A673 (cell line): ENCODE measurements around the gene SMYD3. TPM values are rescaled to one million over a fixed set of nuclear protein-coding genes. Genes with fewer than 3 reads are reported as not detected.

ENCODE experiments used
- BruUV-seq: library from RNA; stranded (reverse); fragments of 400-500 nt; replicated peaks from 2 replicates; lab custom pipeline; 2021; lab: Mats Ljungman, UMichigan
- CTCF ChIA-PET: fragments of 300-600 bp; sonication (Branson Sonifier 250); formaldehyde crosslinking; loops from one replicate; lab custom pipeline; 2022; ENCODE audit warnings: antibody characterized with exemption; lab: Charles Lee
- POLR2A ChIA-PET: fragments of 300-600 bp; sonication (Branson Sonifier 250); formaldehyde crosslinking; loops from one replicate; lab custom pipeline; 2022; ENCODE audit warnings: antibody characterized with exemption; ENCODE audit not compliant: low non-redundant PET; lab: Charles Lee
- DNase-seq: peaks from one replicate; pipeline ENCODE4 v3.0.0-alpha.2; 2015; ENCODE audit warnings: low spot score
- H3K27ac ChIP-seq: fragments of 200-600 bp; sonication (generic); 2 replicates; pipeline ENCODE4 v1.5.1; 2016; ENCODE audit warnings: mixed run types, low read depth, mild to moderate bottlenecking, mixed read lengths, antibody characterized with exemption, low read length; ENCODE audit not compliant: poor library complexity, severe bottlenecking
- H3K27me3 ChIP-seq: fragments of 200-600 bp; sonication (generic); replicated peaks from 2 replicates; pipeline ENCODE4 v1.6.1; 2017; ENCODE audit warnings: mixed run types, low read depth, mild to moderate bottlenecking, mixed read lengths, antibody characterized with exemption, low read length; ENCODE audit not compliant: insufficient read depth, poor library complexity
- H3K36me3 ChIP-seq: fragments of 200-600 bp; sonication (generic); 2 replicates; pipeline ENCODE4 v1.6.1; 2016; ENCODE audit warnings: mixed run types, mild to moderate bottlenecking, mixed read lengths, antibody characterized with exemption, low read length; ENCODE audit not compliant: insufficient read depth, poor library complexity, severe bottlenecking
- H3K4me1 ChIP-seq: fragments of 200-600 bp; sonication (generic); 2 replicates; pipeline ENCODE4 v1.6.1; 2017; ENCODE audit warnings: mixed run types, mild to moderate bottlenecking, mixed read lengths, antibody characterized with exemption, low read length; ENCODE audit not compliant: insufficient read depth, poor library complexity, severe bottlenecking
- H3K4me3 ChIP-seq: fragments of 200-600 bp; sonication (generic); 2 replicates; pipeline ENCODE4 v1.5.1; 2016; ENCODE audit warnings: low read depth, mixed run types, mild to moderate bottlenecking, mixed read lengths, low read length; ENCODE audit not compliant: poor library complexity, severe bottlenecking
- H3K9me3 ChIP-seq: fragments of 200-600 bp; sonication (generic); 2 replicates; pipeline ENCODE4 v1.6.1; 2016; ENCODE audit warnings: mixed run types, low read depth, mild to moderate bottlenecking, mixed read lengths, antibody characterized with exemption, low read length; ENCODE audit not compliant: poor library complexity, severe bottlenecking
- EZH2 ChIP-seq: fragments of 200-600 bp; sonication (generic); IDR thresholded peaks from 2 replicates; pipeline ENCODE4 v1.6.1; 2017; ENCODE audit warnings: borderline replicate concordance, low read depth, mild to moderate bottlenecking, mixed read lengths, antibody characterized with exemption, low read length; ENCODE audit not compliant: poor library complexity, severe bottlenecking
- intact Hi-C: fragments of 100-400 bp; cut with micrococcal nuclease; formaldehyde crosslinking; loops from one replicate; pipeline ENCODE4 v1.10.0; 2022; ENCODE audit not compliant: unreplicated experiment
- total RNA-seq: library from RNA; stranded (reverse); gene quantifications from 2 replicates; pipeline ENCODE4 v1.2.3, GENCODE V29; 2021
- TF ChIP-seq, protein P1 (sequence below): fragments of 300-800, 200-600 bp; sonication (generic); conservative IDR thresholded peaks from 2 replicates; pipeline ENCODE4 v1.5.1; 2017; ENCODE audit warnings: low read depth, mild to moderate bottlenecking, antibody characterized with exemption, low read length, moderate library complexity, mixed read lengths

SMYD3 gene
- total RNA-seq, 1 experiment from 2014 or later: 29.0 TPM

DNA sequence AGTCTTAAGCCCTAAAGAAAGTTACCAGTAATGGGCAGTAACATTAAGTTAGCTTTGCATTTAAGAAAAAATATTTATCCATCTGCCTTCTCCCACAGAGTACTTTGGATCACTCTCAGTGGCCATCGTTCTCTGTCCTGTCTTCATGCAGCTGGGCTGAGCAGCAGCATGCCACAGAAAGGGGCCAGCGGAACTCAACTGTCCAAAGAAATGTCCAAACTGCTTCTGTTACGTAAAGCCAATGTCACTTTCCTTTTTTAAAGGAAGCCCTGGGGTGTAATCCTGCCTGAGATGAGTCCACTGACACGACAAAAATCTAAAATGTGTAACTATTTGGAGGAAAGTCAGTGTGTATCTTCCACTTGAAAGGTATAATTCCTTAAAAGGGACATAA, 291.6 kb downstream of the SMYD3 start:
- H3K4me3 ChIP-seq: no peak overlapping the region
- no peaks in the 10 kb centered on the region for H3K36me3 ChIP-seq
- DNase-seq: no peak
- H3K4me1 ChIP-seq: no peaks in the 10 kb centered on the region
- CTCF ChIA-PET: no interaction called here
- no peaks in the 10 kb centered on the region for H3K27me3 ChIP-seq
- no peak overlapping the region for H3K27ac ChIP-seq
- no peak for TF ChIP-seq EZH2
- TF ChIP-seq, protein P1, sequence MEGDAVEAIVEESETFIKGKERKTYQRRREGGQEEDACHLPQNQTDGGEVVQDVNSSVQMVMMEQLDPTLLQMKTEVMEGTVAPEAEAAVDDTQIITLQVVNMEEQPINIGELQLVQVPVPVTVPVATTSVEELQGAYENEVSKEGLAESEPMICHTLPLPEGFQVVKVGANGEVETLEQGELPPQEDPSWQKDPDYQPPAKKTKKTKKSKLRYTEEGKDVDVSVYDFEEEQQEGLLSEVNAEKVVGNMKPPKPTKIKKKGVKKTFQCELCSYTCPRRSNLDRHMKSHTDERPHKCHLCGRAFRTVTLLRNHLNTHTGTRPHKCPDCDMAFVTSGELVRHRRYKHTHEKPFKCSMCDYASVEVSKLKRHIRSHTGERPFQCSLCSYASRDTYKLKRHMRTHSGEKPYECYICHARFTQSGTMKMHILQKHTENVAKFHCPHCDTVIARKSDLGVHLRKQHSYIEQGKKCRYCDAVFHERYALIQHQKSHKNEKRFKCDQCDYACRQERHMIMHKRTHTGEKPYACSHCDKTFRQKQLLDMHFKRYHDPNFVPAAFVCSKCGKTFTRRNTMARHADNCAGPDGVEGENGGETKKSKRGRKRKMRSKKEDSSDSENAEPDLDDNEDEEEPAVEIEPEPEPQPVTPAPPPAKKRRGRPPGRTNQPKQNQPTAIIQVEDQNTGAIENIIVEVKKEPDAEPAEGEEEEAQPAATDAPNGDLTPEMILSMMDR: no peak
- intact Hi-C loops: no loop called here
- POLR2A ChIA-PET: no interaction called here
- BruUV-seq: no TSS peak
- H3K9me3 ChIP-seq: no peaks in the 10 kb centered on the region

DNA sequence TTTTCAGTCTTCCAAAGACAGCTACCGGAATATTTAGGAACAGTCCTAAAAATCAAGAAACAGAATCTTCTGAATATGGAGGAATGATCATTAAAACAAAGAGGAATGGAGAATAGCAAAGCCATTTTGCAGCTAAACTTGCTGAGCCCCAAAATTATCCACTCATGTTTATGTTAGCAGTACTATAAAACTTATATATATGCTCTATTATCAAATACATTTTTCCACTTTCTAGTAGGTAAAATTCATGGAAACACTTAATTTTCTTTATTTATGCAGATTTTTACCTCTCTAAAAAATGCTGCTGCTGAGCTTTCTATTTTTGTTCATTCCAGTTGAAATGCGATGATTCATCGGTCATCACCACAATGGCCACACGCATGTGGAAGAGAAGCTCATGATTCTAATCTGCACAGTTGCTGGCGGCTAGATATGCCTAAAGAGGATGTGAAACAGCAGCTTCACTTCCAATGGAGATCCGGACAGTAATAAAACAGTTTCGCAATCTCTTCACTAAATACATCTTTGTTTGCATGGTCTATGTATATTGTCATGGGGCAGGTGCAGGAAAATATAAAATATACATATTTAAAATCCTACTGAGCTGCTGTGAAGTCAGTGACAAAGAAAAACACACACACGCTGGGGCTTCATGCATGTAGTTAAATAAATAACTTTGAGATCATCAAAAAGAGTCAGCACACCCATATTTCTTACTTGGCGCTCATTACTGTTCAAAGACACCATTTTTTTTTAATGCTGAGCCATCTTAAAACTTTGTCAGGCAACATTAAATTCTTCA, 292.2 kb downstream of the SMYD3 start:
- H3K36me3 ChIP-seq: no peaks in the 10 kb centered on the region
- H3K4me3 ChIP-seq: no peak overlapping the region
- peak; percentile 44 for DNase-seq
- BruUV-seq: no TSS peak
- H3K27me3 ChIP-seq: no peaks in the 10 kb centered on the region
- TF ChIP-seq, protein P1: no peak
- TF ChIP-seq EZH2: no peak
- H3K9me3 ChIP-seq: no peaks in the 10 kb centered on the region
- POLR2A ChIA-PET: no interaction called here
- no peaks in the 10 kb centered on the region for H3K4me1 ChIP-seq
- no peak overlapping the region for H3K27ac ChIP-seq
- intact Hi-C loops: no loop called here
- CTCF ChIA-PET: no interaction called here

DNA sequence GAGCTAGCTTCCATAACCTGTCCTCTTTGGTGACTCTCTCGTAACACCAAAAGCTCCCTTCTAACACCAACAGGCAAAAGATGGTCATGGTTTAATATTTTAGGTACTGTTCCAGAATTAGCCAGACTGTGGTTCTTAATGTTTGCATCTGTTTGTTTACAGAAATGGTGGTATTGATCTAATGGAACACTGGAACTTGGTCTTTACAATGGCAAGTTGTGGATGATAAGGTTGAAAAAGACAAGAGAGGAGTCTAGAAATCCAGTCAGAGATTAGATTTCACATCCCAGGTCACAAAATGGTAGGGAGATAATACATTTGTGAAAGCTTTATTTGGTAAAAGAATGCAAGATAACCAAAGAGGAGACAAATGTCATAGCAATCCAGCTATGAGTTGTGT, 293.1 kb downstream of the SMYD3 start:
- H3K27ac ChIP-seq: no peak overlapping the region
- intact Hi-C loops: no loop called here
- H3K27me3 ChIP-seq: no peaks in the 10 kb centered on the region
- H3K36me3 ChIP-seq: no peaks in the 10 kb centered on the region
- no peak overlapping the region for H3K4me3 ChIP-seq
- POLR2A ChIA-PET: no interaction called here
- no TSS peak for BruUV-seq
- H3K4me1 ChIP-seq: no peaks in the 10 kb centered on the region
- DNase-seq: no peak
- CTCF ChIA-PET: no interaction called here
- H3K9me3 ChIP-seq: no peaks in the 10 kb centered on the region
- TF ChIP-seq, protein P1: no peak
- no peak for TF ChIP-seq EZH2
